CD4-positive, alpha-beta T cell treated with Interleukin-4 for 4 hours (primary cell): ENCODE results near the gene THG1L.

ENCODE experiments used
- DNase-seq: peaks from one replicate; pipeline ENCODE4 v3.0.0-alpha.2; 2020

The THG1L gene

DNA sequence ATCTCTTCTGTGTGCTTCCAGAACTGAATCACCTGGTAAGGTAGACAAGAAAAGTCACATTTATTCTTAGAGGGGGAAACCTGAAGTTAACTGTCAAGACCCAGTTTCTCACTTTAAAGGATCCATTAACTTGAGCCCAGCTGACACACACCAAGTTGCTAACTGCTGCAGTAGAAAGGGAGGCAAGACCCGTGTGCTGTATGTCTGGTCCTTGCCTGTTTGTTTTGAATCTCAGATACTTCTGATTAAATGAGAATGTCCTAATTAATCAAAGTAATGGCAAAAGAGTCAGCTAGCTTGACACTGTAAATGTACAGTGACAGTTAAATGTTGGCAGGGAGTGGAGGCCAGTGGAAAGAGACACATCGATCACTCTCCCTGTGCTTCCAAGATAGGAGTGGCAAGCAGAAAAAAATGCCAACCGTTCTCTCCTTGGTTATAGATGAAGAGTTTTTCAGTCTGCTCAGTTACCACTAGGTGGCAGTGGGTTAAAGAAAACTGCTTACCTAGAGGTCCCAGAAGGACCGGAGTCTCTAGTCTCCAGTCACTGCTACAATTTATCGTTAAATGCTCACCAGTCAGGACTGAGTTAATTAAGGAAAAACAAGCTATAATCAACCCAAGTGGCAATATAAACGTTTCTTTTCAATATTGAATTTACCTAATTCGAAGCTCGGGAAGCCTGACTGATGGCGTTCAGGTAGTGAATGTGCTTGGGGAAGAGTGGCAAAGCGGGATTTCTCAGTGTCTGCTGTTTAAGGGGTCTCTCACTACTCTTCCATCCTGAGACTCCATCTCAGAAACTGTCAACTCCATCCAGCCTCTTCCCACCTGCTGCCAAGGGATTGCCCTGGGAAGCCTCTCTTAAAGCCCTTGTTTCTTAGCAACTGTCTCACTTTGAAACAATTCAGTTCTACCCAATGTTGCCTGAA, 30.7 kb downstream of the THG1L start:
- peak; percentile 57 for DNase-seq

DNA sequence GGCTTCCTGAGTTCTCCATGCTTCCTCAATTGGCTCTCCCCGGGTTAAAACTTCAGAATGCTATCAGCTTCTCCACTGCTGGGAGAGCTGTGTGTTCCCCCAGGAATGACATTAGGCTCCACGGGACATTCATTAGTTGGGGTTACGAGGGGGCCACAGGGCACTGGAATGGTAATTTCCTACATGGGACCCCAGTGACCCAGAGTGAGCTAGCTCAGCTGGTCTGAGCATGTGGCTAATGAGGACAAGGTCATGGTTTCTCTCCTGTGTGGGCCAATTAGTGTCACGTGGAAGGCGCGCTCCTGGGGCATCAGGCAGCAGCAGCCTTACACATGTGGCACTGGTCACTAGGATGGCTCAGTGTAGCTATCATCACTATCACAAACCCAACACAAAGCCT, 33.3 kb downstream of the THG1L start:
- no peak for DNase-seq

DNA sequence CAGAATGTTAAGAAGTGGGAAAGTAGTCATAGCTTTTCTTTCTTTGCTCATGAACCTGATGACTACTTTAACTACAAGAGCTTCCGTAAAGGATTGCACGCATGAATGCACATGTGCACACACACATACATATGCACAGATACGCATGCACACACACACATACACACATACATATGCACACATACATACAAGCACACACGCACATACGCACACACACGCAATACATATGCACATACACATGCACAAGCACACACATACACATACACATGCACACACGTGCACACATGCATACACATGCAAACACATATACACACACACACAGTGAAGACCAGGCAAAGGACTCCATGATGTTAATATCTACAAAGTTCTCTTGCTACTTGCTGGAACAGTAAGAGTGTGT, 35.2 kb downstream of the THG1L start:
- DNase-seq = no peak

DNA sequence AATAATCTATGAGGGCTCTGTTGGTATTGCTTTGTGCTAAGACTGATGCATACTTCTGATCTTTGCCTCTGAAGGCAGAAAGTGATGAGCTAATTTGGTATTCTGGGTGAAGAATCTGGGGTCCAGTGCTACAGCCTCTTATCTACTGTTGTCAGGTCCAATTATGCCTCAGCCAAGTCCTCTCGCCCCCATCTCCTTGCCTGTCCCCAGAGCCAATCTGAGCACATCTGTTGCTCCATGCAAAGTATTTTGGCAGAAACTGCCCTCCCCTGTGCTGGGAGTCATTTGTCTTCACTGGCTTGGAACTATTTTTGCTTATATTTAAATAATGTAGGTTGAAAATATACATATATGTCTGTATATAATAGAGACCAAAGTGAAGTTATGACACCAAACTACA, 35.7 kb downstream of the THG1L start:
- no peak for DNase-seq

DNA sequence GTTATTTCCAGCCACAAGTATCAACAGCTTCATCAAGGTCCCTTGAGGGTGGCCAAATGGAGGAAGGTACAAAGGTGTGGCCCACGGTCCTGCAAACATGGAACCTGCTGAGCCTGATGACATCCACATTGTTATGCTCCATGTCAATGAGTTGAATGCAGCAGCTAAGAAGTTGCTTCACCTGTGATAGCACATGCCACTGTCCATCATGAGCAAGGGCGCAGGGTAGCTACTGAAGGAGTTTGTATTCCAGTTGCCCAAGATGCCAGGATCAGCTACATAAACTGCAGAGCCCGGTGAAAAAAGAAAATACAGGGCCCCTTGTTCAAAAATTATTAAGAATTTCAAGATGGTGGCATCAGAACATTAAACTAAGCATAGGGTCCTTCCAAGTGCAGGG, 36.5 kb downstream of the THG1L start:
- DNase-seq = no peak

DNA sequence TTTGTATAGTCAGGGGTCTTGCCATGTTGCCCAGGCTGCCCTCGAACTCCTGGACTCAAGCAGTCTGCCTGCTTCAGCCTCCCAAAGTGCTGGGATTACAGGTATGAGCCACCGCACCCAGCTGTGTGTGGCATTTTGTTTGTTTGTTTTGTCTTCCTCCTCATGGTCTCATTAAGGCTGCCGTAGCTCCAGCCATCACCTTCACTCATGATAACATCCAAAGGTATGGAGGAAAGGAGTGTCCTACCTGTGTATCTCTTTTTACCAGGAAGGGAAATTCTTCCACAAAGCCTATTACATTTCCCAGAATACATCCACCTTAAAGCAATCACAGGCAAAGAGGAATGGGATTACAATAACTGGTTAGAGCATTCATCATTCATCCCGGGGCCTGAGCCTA, 39.4 kb downstream of the THG1L start:
- no peak for DNase-seq

DNA sequence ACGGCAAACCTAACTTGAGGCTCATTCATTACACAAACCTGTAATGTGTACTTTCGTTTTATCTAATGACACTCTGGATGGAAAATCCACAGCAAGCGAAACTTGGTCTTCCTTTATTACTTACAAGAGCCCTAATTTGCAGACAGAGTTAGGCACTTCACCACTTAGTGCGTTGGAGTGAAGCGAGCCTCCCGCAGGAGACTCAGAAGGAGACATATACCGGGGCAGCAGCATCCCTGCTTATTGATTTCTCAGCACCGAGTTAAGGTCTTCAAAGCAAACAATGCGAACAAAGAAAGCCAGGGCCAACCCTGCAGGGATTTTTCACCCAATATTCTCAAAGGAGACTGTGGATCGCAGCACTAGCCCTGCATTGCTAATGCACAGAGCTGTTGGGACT, 40.9 kb downstream of the THG1L start:
- DNase-seq = no peak

DNA sequence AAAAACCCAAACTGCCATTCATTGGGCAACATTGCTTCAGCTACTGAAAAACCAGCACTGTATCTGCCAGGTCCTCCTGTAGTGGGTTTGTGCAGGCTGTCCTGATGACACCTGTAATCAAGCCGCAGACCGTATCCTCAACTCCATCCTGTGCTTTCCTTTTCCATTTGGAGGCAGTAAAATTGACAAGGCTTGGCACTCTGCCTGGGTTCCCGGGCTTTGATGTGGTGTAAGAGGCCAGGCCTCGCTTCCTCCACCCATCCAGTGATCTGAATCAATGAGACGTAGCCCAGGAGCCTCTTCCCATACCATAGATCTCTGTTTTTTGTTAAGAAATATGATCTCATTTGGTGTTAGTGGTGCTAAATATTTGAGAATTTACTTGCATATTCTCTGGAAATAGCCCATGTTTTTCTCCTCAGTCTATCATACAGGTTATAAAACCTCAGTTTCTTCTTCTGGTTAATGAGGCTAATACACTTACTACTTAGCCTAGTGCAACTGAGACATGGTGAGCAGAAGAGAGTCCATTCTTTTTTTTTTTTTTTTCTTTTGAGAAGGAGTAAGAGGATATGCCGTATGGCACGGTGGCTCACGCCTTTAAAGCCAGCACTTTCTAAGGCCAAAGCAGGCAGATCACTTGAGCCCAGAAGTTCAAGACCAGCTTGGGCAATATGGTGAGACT, 47.0 kb downstream of the THG1L start:
- DNase-seq = no peak

DNA sequence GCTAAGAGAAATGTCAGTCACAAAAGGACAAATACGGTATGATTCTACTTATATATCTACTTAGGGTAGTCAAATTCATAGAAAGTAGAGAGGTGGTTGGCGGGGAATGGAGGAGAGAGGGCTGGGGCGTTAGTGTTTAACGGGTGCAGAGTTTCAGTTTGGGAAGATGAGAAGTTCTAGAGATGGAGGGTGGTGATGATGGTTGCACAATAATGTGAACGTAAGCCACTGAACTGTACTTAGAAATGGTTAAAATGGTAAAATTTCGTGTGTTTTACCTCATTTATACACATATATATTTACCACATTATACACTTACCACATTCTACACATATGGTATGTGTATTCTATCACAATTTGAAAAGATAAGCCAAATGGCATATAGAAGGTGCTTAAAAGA, 48.0 kb downstream of the THG1L start:
- no peak for DNase-seq

DNA sequence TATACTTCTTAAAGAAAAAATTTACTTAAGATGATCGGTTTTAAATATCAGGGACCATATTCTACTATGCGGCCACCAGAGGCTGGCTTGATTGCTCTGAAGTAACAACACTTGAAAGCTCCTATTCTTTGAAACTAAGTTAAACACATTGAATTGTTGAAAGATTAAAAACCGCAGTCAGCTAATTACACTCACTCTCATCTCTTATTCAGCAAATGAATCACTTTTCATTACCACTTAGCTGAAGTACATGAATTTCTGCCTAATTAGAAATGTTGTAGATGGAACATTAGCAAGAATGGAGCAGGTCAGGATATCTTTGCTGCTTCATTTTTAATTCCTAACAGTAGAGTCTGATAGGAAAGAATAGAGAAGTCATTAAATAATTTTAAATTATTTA, 54.6 kb downstream of the THG1L start:
- no peak for DNase-seq
